Epithelial cell of prostate (primary cell): ENCODE data around the gene FBL.

ENCODE experiments used
- DNase-seq: peaks from one replicate; pipeline ENCODE4 v3.0.0-alpha.2; 2011; ENCODE audit warnings: low read depth, low spot score
- H3K27ac ChIP-seq: fragments of 450-650 bp; 2 replicates; pipeline ENCODE4 v1.5.1; 2017; ENCODE audit warnings: mild to moderate bottlenecking

Gene FBL

GRCh38 chr19:39805104-39805503 is 41.1 kb downstream of the FBL start:
- no peak overlapping the region for H3K27ac ChIP-seq
- no peak for DNase-seq

GRCh38 chr19:39802958-39803357 is 43.2 kb downstream of the FBL start:
- DNase-seq = no peak
- no peak overlapping the region for H3K27ac ChIP-seq

DNA sequence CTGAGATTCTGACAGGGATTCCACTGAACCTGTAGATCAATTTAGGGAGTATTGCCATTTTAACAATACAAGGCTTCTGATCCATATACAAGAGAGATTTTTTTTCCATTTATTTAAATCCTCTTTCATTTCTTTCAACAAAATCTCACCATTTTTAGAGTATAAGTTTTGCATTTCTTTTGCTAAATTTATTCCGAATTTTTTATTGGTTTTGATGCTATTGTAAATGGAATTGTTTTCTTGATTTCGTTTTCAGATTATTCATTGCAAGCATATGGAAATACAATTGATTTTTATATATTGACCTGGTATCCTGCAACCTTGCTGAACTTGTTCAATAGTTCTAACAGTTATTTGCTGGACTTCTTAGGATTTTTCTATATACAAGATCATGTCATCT is 49.1 kb downstream of the FBL start:
- no peak for DNase-seq
- no peak overlapping the region for H3K27ac ChIP-seq

DNA sequence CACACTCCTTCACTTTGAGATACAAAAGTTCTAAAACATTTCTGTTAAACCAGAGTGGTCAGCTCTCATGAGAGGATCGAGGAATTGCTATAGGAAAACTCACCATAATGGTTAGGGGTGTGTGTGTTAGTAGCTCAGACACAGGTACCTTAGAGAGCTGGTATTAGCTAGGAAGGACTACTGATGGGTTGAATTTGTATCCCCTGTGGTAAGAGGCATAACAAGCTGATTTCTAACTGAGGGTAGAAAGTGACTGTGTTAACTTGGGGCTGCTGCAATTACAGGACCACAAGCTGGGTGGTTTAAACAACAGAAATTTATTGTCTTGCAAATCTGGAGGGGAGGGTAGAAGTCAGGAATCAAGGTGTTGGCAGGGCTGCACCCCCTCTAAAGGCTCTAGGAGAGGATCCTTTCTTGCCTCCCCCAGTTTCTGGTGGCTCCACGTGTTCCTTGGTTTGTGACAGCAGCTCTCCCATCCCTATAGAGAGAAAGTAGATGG is 50.1 kb downstream of the FBL start:
- H3K27ac ChIP-seq = no peak overlapping the region
- DNase-seq = no peak

DNA sequence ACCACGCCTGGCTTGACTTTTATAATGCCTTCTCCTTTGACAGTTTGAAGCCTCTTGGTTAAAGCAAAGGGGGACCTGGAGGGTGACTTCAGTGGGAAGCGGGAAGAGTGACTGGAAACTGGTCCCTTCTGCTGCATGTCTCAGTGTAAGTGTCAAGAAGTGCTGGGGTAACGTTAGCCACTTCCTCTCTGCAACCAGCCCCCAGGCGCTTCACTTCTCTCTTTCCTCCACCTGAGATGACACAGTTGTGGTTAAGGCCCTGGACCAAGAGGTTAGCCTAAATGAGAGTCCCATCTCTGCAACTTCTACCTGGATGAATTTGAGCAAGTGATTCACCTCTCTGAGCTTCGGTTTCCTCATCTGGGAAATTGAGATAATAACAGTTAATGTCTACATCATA is 51.2 kb downstream of the FBL start:
- no peak for DNase-seq
- no peak overlapping the region for H3K27ac ChIP-seq

DNA sequence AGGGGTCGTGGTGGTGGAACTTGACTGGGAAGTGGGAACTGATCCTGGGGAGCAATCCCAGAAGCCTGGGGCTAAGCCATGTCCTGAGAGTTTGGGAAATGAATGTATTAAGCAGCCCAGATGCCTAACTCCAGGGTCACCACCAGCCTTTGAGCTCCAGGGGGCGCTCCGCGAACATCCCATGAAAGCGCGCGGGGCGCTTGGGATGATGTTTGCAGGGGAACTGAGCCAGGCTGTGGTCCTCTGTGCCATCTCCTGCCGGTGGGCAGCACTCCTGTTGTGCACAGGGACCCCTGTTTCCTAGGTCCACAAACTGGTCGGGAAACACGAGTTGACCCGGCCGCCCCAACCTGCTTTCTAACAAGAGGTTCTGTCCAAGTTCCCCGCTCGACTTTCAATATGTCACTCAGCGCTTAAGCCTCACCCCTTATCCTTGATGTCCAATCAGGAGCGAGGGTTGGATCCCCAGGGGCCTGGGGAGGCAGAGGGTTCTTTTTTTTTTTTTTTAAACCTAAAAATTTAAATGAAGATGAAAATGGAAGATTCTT is 53.1 kb downstream of the FBL start:
- H3K27ac ChIP-seq = no peak overlapping the region
- DNase-seq = no peak

- no peak overlapping the region for H3K27ac ChIP-seq
- no peak for DNase-seq
Measured at GRCh38 chr19:39788244-39788643, 57.9 kb downstream of the FBL start.
